Stimulated activated CD8-positive, alpha-beta memory T cell treated with anti-CD3 and anti-CD28 coated beads, Interleukin-15, amount 100 ng/mL, for 1 hour (primary cell): ENCODE results near the gene PWWP2B.
"Not testable (repeated sequence)": the region's sequence is repeated elsewhere in the genome, so short reads cannot be mapped to it uniquely, and the experiment has no call there.

Experiments used
- DNase-seq: peaks from one replicate; pipeline ENCODE4 v3.0.0-alpha.2; 2020; ENCODE audit warnings: low read depth

Gene PWWP2B

GRCh38 chr10:132363921-132364593 is 32.9 kb upstream of the PWWP2B start:
- DNase-seq: no peak

GRCh38 chr10:132364594-132364970 is 32.4 kb upstream of the PWWP2B start:
- DNase-seq: no peak

- no peak for DNase-seq
Measured at GRCh38 chr10:132365102-132365501, 31.9 kb upstream of the PWWP2B start.

GRCh38 chr10:132366006-132366405 is 31.0 kb upstream of the PWWP2B start:
- no peak for DNase-seq

- no peak for DNase-seq
Measured at GRCh38 chr10:132366499-132366898, 30.5 kb upstream of the PWWP2B start.

GRCh38 chr10:132368391-132368790 is 28.6 kb upstream of the PWWP2B start:
- DNase-seq: no peak

GRCh38 chr10:132368881-132369635 is 27.9 kb upstream of the PWWP2B start:
- DNase-seq: no peak

- DNase-seq: no peak
Measured at GRCh38 chr10:132369636-132370185, 27.3 kb upstream of the PWWP2B start.

GRCh38 chr10:132370426-132371340 is 26.3 kb upstream of the PWWP2B start:
- no peak for DNase-seq

- DNase-seq: no peak
Measured at GRCh38 chr10:132371641-132372081, 25.3 kb upstream of the PWWP2B start.

GRCh38 chr10:132372516-132373095 is 24.4 kb upstream of the PWWP2B start:
- no peak for DNase-seq

- DNase-seq: no peak
Measured at GRCh38 chr10:132373241-132373955, 23.6 kb upstream of the PWWP2B start.

- no peak for DNase-seq
Measured at GRCh38 chr10:132374176-132374575, 22.8 kb upstream of the PWWP2B start.

GRCh38 chr10:132374612-132375011 is 22.4 kb upstream of the PWWP2B start:
- DNase-seq: no peak

GRCh38 chr10:132375116-132375794 is 21.7 kb upstream of the PWWP2B start:
- no peak for DNase-seq

GRCh38 chr10:132375795-132376297 is 21.2 kb upstream of the PWWP2B start:
- DNase-seq: no peak

- no peak for DNase-seq
Measured at GRCh38 chr10:132376394-132376851, 20.6 kb upstream of the PWWP2B start.

GRCh38 chr10:132377326-132377725 is 19.7 kb upstream of the PWWP2B start:
- DNase-seq: no peak

- not testable (repeated sequence) for DNase-seq
Measured at GRCh38 chr10:132379026-132379425, 18.0 kb upstream of the PWWP2B start.

- not testable (repeated sequence) for DNase-seq
Measured at GRCh38 chr10:132380986-132381385, 16.0 kb upstream of the PWWP2B start.
